Measurements from ENCODE around the gene ZC3H6. TPM values are rescaled to one million over a fixed set of nuclear protein-coding genes. Genes with fewer than 3 reads are reported as not detected.
"Not testable (repeated sequence)": the region's sequence is repeated elsewhere in the genome, so short reads cannot be mapped to it uniquely, and the experiment has no call there.

Gene ZC3H6
- total RNA-seq, 2 experiments from 2014 or later: 18.0 to 21.4 TPM

GRCh38 chr2:112277596-112278220, 2.3 kb downstream of the ZC3H6 start:
- Histone ChIP-seq H3K4me1 (ENCODE audit: insufficient read depth, low read length) (peaks cover 8% of the 10 kb centered on the region), H3K27me3 (ENCODE audit: control insufficient read depth in 1 of 2, insufficient read depth in 2 of 2, low read length in 2 of 2) (no peaks in the 10 kb centered on the region), H3K36me3 (ENCODE audit: insufficient read depth, low read length) (no peaks in the 10 kb centered on the region), H3K9me3 (ENCODE audit: control insufficient read depth in 1 of 2, insufficient read depth in 1 of 2, low read length in 2 of 2) (no peaks in the 10 kb centered on the region), H3K4me3 (ENCODE audit: low read length) (no peak overlapping the region), H3K27ac (ENCODE audit: low read depth in 1 of 2, low read length in 2 of 2) (no peak overlapping the region)
- peak in 2 of 14 experiments; percentile 52 to 60 for DNase-seq
- Mint-ChIP-seq H3K27ac (peak overlapping the region; percentile 100), H3K9me3 (no peaks in the 10 kb centered on the region), H3K4me1 (ENCODE audit: low read depth) (peaks cover 52% of the 10 kb centered on the region), H3K36me3 (ENCODE audit: low read depth) (peaks cover 12% of the 10 kb centered on the region), H3K27me3 (no peaks in the 10 kb centered on the region), H3K4me3 (peak overlapping the region; percentile 90)
- CTCF ChIA-PET: interaction anchor here (0.8 to 1.5 kb wide), 2 partner anchors 16 to 156 kb away, joined by 3 read pairs; no protein-coding TSS in a partner anchor
- ATAC-seq (ENCODE audit: poor library complexity): no peak
- no peak for TF ChIP-seq CTCF (IDR thresholded peaks at IDR 0.05)
- intact Hi-C loops (cut with DNase I, micrococcal nuclease): loop anchor here (2.0 to 10.0 kb wide), 3 partner anchors 19 to 393 kb away; partner anchors contain the start of gene ANAPC1 (in 1 of the 2)
- POLR2A ChIA-PET: interaction anchor here (0.6 to 1.8 kb wide), 10 partner anchors 9 to 265 kb away, joined by 3 to 10 read pairs (median 4); partner anchors contain the start of genes TMEM87B and ZC3H8

GRCh38 chr2:112282066-112282465, 6.7 kb downstream of the ZC3H6 start:
- H3K4me3 Mint-ChIP-seq; H3K9me3 Mint-ChIP-seq; H3K4me1 ChIP-seq (ENCODE audit: insufficient read depth, low read length); H3K36me3 Mint-ChIP-seq (ENCODE audit: low read depth); H3K9me3 ChIP-seq (ENCODE audit: control insufficient read depth in 1 of 2, insufficient read depth in 1 of 2, low read length in 2 of 2); POLR2A ChIA-PET; H3K27ac ChIP-seq (ENCODE audit: low read depth in 1 of 2, low read length in 2 of 2); H3K27ac Mint-ChIP-seq; intact Hi-C loops (cut with DNase I, micrococcal nuclease); H3K27me3 Mint-ChIP-seq; H3K27me3 ChIP-seq (ENCODE audit: control insufficient read depth in 1 of 2, insufficient read depth in 2 of 2, low read length in 2 of 2); DNase-seq; CTCF ChIA-PET; ATAC-seq (ENCODE audit: poor library complexity); H3K4me3 ChIP-seq (ENCODE audit: low read length); H3K36me3 ChIP-seq (ENCODE audit: insufficient read depth, low read length): not testable (repeated sequence)
- H3K4me1 Mint-ChIP-seq (ENCODE audit: low read depth): peaks cover 49% of the 10 kb centered on the region

GRCh38 chr2:112283535-112283934, 8.1 kb downstream of the ZC3H6 start:
- ATAC-seq (ENCODE audit: poor library complexity); DNase-seq; POLR2A ChIA-PET; H3K27ac Mint-ChIP-seq; H3K27me3 ChIP-seq (ENCODE audit: control insufficient read depth in 1 of 2, insufficient read depth in 2 of 2, low read length in 2 of 2); H3K9me3 ChIP-seq (ENCODE audit: control insufficient read depth in 1 of 2, insufficient read depth in 1 of 2, low read length in 2 of 2); H3K36me3 Mint-ChIP-seq (ENCODE audit: low read depth); H3K36me3 ChIP-seq (ENCODE audit: insufficient read depth, low read length); H3K4me1 ChIP-seq (ENCODE audit: insufficient read depth, low read length); H3K4me3 ChIP-seq (ENCODE audit: low read length); CTCF ChIA-PET; H3K27ac ChIP-seq (ENCODE audit: low read depth in 1 of 2, low read length in 2 of 2); intact Hi-C loops (cut with DNase I, micrococcal nuclease); H3K9me3 Mint-ChIP-seq; H3K4me3 Mint-ChIP-seq; H3K27me3 Mint-ChIP-seq: not testable (repeated sequence)
- peaks cover 47% of the 10 kb centered on the region for H3K4me1 Mint-ChIP-seq (ENCODE audit: low read depth)

GRCh38 chr2:112290088-112290487, 14.7 kb downstream of the ZC3H6 start:
- H3K4me1 Mint-ChIP-seq (ENCODE audit: low read depth): peaks cover 23% of the 10 kb centered on the region
- H3K36me3 Mint-ChIP-seq (ENCODE audit: low read depth): no peaks in the 10 kb centered on the region
- ATAC-seq (ENCODE audit: poor library complexity): no peak
- no peak overlapping the region for H3K4me3 ChIP-seq (ENCODE audit: low read length)
- H3K4me3 Mint-ChIP-seq: no peak overlapping the region
- intact Hi-C loops (cut with DNase I, micrococcal nuclease): no loop called here
- no peaks in the 10 kb centered on the region for H3K27me3 ChIP-seq (ENCODE audit: control insufficient read depth in 1 of 2, insufficient read depth in 2 of 2, low read length in 2 of 2)
- CTCF ChIA-PET: no interaction called here
- H3K27ac ChIP-seq (ENCODE audit: low read depth in 1 of 2, low read length in 2 of 2): no peak overlapping the region
- no peaks in the 10 kb centered on the region for H3K9me3 ChIP-seq (ENCODE audit: control insufficient read depth in 1 of 2, insufficient read depth in 1 of 2, low read length in 2 of 2)
- H3K9me3 Mint-ChIP-seq: no peaks in the 10 kb centered on the region
- TF ChIP-seq CTCF (IDR thresholded peaks at IDR 0.05): no peak
- no peak overlapping the region for H3K27ac Mint-ChIP-seq
- H3K4me1 ChIP-seq (ENCODE audit: insufficient read depth, low read length): no peaks in the 10 kb centered on the region
- POLR2A ChIA-PET: no interaction called here
- no peaks in the 10 kb centered on the region for H3K36me3 ChIP-seq (ENCODE audit: insufficient read depth, low read length)
- DNase-seq: no peak
- H3K27me3 Mint-ChIP-seq: no peaks in the 10 kb centered on the region
